Left renal cortex interstitium (tissue), 4 donors: Measurements from ENCODE around the gene FHAD1. TPM values are rescaled to one million over a fixed set of nuclear protein-coding genes. Genes with fewer than 3 reads are reported as not detected.
A peak's percentile ranks its signal among the peaks of the same experiment; 100 is the strongest.

Experiments used
- DNase-seq, 4 donors: peaks; one replicate each; pipeline ENCODE4 v3.0.0-alpha.2; 2013; ENCODE audit warnings: low read depth in 4 of 4, low spot score in 2 of 4, missing footprints in 1 of 4
- polyA plus RNA-seq, 4 donors: library from polyadenylated mRNA; unstranded; fragments of 120-200 nt; gene quantifications; one replicate each; pipeline ENCODE4 v1.2.1, GENCODE V29; 2013; ENCODE audit not compliant: insufficient read length in 4 of 4

Gene FHAD1
- 1 to 10 TPM; 2.2 to 5.3 (median 4.4) TPM for polyA plus RNA-seq

DNA sequence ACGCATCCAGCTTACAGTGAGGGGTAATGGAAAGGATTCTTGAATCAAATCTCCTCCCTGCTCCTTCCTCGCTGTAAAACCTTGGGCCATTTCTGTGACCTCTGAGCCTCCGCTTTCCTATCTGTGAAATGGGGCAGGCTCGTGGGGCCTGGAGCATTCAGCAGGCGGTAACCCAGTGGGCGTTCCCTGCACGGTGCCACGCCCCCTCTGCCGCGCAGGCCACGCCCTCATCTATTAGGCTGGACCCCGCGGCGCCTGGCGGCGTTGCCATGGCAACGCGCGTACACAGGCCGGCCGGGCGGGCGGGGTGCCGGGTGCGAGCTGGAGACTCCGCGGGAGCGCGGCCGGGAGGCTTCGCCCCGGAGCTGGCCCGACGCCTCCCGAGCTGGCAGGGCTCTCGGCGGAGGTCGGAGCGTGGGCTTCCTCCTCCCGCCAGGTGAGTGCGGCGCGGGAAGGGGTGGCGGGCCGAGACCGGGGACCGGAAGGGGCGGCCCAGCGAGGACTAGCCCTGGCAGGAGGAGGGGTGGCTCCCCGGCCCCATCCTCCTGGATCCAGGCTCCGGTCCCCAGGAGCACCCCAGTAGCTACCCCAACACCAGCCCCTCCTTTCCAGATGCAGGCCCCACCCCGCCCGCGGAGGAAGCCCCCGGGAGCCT is at the start of gene FHAD1:
Gene FHAD1, plus strand, starts transcription at position 264 of the 655 bp plus-strand sequence. CDS start 4,562 bp downstream, outside the sequence.
- DNase-seq: peak in 3 of 4 donors; percentile 55 to 63 (median 59)

DNA sequence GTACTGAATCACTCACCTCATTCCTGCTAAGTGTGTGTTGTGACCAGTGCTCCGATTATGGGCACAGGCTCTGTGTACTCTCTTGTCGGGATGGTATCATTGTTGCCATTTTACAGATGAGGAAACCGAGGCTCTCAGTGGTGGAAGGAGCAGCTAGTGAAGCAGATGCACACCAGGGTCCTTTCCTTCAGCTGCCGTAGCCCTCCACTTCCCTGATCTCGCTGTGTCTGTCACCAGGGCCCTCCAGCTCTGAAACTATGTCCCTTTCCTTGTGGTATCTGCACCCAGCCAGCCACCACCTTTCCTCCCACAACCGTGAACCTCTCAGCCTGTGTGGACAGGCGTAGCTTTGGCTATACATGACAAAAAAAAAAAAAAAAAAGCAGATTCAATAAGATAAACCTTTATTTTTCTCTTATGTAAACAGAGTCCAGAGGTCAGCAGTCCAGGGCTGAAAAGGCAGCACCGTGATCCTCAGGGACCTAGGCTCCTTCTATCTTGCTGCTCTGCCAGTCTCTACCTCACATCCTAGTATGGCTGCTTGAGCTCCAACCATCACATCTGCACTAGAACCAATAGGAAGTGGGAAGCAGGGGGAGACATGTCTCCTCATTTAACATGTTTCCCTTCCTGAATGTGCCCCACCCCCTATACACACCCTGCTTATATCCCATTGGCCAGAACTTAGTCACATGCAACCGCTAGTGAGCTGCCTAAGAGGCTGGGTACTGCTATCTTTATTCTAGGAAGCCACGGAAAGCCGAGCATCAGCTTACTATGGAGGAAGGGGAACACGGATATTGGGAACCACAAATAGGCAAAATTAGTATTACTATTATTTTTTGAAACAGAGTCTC is 49.2 kb upstream of the FHAD1 start:
- DNase-seq: no peak

DNA sequence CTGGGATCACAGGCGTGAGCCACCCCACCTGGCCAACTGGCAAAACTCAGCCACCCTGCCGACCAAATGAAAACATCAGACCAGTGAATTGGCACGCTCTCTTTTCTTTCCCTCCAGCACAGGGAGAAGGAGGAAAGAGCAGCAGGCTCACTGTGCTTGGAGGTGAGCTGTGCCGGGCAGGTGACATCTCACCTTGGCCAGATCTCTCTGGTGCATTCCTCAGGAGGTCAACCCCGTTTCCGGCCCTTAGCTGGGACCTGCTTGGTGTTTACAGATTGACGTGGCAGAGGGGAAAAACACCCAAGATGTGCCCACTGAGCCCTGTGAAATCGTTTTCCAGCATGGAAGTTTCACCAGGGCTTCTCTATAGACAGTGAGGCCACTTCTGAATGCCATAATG is 48.3 kb upstream of the FHAD1 start:
- no peak for DNase-seq

DNA sequence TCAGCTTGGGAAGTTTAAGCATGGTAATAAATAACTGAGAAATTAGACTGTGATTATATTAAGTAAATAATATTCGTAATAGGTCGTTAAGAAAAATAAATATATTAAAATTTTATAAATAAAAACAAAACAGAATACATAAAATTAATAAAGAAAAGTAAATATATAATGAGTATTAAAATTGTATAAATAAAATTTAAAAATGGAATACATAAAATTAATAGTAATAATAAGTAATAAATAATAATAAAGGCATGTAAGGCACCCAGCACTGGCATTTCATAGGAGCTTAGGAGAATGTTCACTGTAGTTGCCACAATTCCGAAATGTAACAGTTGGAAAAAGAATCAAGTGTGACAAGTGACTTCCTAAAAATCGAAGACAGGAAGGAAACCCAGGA is 45.8 kb upstream of the FHAD1 start:
- DNase-seq: no peak

DNA sequence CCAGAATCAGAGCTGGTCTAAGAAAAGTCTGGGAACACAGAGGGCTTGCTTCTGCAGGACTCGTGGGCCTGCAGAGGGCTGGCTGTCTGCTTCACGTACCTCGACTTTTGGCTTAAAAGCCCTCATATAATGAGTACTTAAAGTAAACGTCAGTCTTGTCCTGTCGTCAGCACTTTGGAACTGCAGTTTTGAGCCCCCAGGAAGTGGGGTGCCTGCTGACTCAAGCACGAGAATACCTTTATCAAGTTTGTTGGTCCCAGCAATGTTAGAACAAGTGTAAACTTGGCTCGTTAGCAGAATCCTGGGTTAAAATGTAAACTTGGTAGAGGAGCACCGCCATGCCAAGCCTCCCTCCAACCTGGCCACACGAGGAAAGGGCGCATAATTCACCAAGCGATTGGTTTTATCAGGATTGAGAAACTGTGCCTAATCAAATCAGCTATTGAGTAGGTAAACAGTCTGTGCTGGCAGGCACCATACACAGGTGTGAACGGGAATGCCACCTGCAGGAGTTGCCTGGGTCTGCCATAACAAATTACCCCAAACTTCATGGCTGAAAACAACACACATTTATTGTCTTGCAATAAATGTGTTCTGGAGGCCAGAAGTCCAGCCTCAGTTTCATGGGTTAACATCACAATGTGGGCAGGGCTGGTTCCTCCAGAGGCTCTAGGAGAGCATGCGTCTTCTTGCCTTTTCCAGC is 45.0 kb upstream of the FHAD1 start:
- DNase-seq: no peak

DNA sequence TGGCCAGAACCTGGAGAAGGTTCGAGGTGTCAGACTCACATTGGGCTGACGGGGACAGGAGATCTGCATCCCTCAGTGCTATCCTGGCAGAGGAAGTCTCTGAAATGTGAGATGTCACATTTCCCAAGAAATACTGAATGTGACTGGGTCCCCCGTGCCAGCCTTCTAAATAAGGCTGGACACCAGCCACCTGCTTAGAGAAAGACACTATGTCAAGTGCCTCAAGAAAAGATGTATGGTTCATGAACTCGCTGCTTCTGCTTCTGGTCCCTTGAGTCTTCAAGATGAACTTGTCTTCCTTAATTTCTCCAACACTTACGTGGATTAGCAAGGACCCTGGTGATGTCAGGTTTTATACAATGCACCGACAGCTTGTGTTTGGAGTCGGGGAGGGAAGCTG is 42.1 kb upstream of the FHAD1 start:
- no peak for DNase-seq

DNA sequence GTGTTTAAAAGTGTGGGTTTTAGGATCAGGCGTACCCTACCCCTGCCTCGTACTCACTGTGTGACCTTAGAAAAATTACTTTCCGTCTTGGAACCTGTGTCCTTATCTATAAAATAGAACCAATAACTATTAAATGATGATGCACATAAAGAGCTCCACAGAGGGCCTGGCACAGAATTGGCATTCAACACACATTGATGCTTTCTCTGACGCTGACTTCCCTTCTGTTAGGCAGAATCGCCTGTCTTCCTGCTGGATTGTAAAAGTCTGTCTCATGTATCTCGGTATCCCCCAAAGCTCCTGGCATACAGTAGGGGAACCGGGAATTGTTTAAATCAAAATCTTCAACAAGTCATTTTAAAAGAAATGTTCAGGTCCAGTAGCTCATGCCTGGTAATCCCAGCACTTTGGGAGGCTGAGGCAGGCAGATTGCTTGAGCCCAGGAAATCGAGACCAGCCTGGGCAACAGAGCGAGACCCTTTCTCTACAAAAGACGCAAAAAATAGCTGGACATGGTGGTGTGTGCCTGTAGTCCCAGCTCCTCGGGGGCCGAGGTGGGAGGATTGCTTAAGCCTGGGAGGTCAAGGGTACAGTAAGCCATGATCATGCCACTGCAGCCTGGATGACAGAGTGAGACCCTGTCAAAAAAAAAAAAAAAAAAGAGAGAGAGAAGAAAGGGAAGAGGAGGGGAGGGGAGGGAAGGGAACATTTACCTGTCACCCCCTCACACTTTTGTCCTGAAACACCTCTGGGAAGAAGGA is 41.3 kb upstream of the FHAD1 start:
- no peak for DNase-seq

DNA sequence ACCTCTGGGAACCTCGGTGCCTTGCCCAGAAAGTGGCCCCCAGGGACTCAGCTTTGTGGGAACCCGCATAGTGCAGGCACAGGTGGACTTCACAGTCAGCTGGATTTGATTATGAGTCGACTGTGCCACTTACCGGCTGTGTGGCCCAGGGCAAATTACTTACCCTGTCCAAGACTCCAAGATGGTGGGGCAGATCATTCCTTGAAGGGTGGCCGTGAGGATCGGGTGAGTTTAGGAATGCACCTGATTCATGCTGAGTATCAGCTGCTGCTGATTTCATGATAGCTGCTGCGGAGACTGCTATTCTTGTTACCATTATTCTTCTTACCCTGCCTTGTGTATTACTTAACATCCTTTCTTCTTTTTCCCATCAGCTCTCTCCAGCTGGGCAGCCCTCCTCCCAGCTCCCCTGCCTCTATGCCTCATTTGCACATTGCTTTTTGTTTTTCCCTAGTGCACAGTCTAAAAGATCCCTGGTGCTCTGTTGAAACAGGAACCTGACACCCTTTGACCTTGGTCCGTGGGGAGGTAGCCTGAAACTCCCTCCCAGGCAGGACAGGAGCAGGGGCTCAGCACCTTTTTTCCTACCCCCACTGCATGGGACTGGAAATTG is 40.5 kb upstream of the FHAD1 start:
- DNase-seq: no peak

DNA sequence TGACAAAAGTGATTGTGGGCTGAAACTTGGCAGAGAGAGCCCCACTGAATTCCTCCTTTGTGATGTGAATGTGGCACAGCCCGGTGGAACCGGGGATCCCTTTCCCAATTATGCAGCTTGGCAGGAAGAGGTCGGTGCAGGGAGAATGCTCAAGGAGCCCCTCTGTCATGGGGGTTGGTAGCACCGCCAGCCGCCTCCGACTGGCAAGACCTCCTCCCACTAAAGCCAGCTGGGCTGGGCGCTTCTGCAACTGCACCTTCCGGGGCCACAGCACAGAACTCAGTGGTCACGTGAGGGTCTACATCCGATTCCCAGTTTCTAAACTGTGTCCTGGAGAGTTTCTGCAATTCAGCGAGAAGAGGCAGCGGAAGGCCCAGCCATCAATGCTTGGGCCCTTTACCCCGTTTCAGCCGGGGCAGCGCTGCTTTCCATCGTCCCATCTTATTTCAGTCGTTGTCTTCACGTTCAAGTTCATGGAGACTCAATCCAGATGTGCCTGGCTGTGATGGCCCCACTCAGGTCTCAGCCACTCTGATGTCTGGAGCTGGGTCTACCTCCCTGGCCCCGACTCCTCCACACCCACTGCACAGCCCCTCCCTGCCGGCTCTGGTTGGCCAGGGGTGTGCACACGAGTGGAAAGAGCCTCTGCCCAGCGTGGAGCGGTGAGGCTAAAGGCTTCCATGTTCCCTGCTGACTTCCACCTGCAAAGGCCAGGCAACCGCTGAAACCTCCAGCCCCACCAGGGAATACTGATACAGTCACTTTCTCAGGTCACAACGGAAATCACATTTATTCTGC is 39.8 kb upstream of the FHAD1 start:
- no peak for DNase-seq

DNA sequence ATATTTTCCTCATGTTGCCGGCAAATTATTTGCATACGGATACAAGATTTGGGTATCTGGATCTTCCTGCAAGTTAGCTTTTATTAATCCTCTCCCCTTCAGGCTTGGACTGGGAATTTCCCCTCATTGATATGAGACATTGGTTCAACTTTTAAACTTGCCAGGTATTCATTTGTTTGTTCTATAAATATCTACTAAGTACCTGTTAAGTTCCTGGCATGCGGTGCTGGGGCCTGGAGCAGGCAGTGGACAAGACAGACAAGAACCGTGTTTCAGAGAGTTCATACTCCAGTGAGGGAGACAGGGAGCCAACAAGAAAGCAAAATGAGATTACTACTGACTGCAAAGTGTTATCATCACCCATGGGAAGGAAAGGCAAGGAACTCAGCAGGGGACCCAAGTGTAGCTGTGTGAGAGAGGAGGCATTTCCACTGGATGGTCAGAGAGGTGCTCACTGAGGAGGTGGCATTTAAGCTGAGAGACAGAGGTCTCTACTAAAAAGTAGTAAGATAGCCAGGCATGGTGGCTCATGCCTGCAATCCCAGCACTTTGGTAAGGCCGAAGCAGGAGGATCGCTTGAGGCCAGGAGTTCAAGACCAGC is 39.1 kb upstream of the FHAD1 start:
- DNase-seq: no peak

DNA sequence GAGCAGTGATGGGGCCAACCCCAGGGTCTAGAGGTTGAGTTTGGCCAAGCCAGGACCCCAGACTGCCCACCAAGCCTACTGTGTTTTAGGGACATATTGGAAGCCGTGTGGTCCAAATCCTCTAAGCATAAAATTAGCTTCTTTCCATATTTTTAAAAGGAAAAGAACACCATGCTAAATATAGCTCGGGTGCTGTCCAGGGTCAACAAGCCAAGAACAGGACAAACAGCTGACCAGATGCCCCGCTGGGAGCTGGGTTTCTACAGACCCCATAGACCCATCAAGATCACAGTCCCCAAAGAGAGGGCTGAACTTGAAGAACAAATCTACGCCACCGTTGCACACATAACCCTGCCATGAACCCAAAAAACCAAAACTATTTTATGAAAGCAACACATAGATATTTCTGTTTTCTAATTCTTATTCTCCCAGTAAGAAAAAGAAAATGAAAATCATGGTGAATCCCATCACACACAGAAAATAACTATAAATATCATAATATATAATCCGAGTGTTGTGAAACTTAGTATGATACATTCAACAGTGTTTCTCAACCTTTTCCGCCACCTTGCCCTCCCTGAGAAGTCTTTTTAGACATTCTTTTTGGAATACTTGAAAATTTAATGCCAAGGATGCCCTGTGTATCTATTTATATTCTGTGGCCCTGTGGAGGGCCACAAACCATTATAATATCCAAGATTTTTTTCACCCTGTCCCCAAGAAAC is 36.2 kb upstream of the FHAD1 start:
- no peak for DNase-seq

DNA sequence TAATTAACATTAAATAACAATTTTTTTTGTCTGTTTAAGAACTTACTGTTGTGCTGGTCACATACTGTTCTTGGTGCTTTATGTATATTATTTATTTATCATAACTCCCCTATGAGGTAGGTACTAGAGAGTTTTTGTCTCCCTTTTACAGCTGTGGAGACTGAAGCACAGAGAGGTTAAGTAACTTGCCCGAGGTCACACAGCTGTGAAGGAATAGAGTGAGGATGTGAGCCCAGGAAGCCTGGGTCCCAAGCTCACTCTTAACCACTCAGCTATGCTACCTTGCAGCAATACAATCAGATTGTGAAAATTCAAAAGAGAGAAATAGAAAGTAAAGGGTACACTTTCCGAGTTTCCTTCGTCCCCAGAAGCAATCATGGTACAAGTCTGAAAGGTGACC is 35.6 kb upstream of the FHAD1 start:
- no peak for DNase-seq

DNA sequence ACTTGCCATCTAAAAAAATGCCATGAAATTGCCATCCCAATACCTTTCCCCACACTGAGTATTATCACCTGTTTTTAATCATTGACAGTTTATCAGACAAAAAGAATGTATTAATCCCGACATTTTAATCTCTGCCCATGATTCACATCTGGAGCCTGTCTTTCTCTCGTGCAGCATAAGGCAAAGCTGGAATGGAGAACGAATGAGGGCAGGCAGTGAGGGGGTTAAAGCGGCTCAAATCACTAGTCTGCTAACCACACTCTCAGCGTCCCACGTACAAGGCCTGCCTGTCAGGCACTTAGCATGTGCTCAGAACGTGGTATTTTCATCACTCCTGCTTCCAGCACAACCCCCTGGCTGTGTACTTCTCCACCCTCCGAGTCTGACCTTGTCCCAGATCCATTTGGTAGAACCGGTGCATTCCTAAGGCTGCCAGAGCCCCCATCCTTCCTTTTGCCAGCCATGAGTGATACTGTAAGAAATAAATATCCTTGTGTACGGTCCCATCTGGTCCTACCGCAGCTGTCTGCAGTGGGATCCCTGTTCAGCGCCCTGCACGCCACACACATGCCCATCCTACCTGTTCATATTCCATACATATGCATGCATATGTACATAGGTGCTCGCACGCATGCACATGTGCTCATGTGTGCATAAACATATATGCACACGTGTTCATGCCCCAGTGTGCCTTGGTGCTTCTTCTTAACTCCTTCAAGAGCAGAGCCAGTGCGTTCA is 34.6 kb upstream of the FHAD1 start:
- no peak for DNase-seq

DNA sequence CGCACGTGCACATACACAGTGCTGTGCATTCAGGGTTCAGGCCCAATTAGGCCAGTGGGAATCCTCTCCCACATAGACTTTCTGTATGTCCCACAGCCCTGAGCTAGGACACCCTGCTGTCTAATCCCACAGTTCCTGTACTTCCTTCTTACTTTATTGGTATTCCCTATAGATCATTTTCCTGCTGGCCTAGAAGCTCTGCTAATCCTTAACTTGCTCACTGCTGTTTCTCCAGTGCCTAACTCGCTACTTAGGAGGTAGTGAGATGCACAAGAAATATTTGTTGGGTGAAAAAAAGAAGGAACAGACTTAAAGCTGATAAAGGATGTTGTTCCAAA is 34.1 kb upstream of the FHAD1 start:
- DNase-seq: no peak

DNA sequence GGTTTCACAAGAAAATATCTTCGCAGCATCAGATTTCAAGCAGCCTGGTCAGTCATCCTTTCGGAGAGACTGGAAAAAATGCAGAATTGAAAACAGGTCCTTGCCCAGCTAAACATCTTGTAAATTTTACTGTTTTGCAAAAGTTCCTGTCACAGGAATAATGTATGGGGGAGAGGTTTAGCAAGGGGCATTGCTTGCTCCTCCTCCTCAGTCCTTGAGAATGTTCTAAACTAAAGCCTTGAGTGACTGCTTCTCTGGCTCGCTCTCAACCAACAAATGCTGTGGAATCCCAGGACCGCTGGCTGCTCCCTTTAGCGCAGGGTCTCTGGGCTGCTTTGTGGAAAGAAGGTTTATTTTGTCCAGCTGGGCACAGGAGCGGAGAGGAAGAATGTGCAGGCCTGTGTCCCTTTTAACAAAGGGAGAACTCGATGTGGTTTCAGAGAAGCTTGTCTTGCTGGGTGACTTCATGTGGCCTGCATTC is 33.6 kb upstream of the FHAD1 start:
- DNase-seq: peak in 1 of 4 donors; percentile 55

DNA sequence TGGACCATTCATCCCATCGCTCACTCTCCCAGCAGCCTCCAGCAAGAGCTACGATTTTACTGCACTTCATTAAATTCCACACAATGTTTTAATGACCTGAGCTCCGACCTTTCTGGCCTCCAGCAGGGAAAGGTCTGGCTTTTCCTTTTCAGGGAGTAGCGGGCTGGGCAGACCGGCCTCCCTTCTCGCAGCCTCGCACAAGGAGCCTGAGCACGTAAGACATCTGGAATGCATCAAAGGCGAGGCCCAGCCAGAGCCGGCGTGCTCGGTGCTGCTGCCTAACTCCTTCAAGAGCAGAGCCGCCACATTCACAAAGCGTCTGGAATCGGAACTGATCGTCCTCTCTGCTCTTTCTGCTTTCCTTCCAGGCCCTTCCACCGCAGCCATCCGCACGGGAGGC is 32.5 kb upstream of the FHAD1 start:
- peak in 2 of 4 donors; percentile 55 to 75 for DNase-seq

DNA sequence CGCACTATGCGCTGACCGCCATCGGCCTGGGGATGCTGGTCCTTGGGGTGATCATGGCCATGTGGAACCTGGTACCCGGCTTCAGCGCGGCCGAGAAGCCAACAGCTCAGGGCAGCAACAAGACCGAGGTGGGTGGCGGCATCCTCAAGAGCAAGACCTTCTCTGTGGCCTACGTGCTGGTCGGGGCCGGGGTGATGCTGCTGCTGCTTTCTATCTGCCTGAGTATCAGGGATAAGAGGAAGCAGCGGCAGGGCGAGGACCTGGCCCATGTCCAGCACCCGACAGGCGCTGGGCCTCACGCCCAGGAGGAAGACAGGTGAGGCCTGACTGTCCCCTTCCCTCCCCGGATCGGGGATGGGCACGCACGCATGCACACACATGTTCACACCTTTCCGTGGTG is 31.9 kb upstream of the FHAD1 start:
- no peak for DNase-seq

DNA sequence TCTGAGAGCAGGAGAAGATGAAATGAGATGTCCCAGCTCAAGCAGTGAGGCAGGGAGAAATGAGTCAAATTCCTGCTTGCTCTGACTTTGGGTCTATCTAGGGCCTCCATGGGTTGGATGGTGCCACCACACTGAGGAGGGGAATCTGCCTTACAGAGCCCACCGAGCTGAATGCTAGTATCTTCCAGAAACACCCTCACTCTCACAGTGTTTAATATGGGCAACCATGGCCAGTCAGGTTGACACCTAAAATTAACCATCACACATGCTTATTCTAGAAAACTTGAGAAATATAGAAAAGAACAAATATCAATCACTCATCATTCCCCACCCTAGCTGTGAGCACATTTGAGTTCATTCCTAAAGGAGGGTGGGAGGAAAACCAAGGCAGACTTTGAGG is 29.4 kb upstream of the FHAD1 start:
- DNase-seq: no peak
